Measurements from ENCODE around the gene CCDC80. TPM values are rescaled to one million over a fixed set of nuclear protein-coding genes. Genes with fewer than 3 reads are reported as not detected.

Gene CCDC80
- polyA plus RNA-seq, 1 donor from 2014 or later = 0.14 TPM

- Mint-ChIP-seq H3K36me3 (peaks cover 1% of the 10 kb centered on the region), H3K4me1 (no peaks in the 10 kb centered on the region), H3K27me3 (no peaks in the 10 kb centered on the region), H3K27ac (peak overlapping the region in 1 of 3 donors; percentile 2), H3K9me3 (no peaks in the 10 kb centered on the region), H3K4me3 (no peak overlapping the region)
These were observed 11.5 kb downstream of the CCDC80 start for GRCh38 chr3:112629425-112629824.

- no peaks in the 10 kb centered on the region for H3K27me3 Mint-ChIP-seq
- no peak overlapping the region for H3K27ac Mint-ChIP-seq
- H3K4me1 Mint-ChIP-seq = no peaks in the 10 kb centered on the region
- H3K9me3 Mint-ChIP-seq = no peaks in the 10 kb centered on the region
- H3K4me3 Mint-ChIP-seq = no peak overlapping the region
- H3K36me3 Mint-ChIP-seq = peaks cover 3% of the 10 kb centered on the region
These were observed 12.9 kb downstream of the CCDC80 start for GRCh38 chr3:112627919-112628466.

GRCh38 chr3:112627419-112627818, 13.5 kb downstream of the CCDC80 start:
- Mint-ChIP-seq H3K36me3 (peaks cover 3% of the 10 kb centered on the region), H3K4me3 (no peak overlapping the region), H3K27ac (no peak overlapping the region), H3K27me3 (no peaks in the 10 kb centered on the region), H3K9me3 (no peaks in the 10 kb centered on the region), H3K4me1 (no peaks in the 10 kb centered on the region)

- no peak overlapping the region for H3K4me3 Mint-ChIP-seq
- H3K27me3 Mint-ChIP-seq = no peaks in the 10 kb centered on the region
- peaks cover 0 to 2% (median 0%) of the 10 kb centered on the region in 3 donors for H3K4me1 Mint-ChIP-seq
- peaks cover 4% of the 10 kb centered on the region for H3K36me3 Mint-ChIP-seq
- H3K9me3 Mint-ChIP-seq = peaks cover 0 to 2% (median 0%) of the 10 kb centered on the region in 3 donors
- H3K27ac Mint-ChIP-seq = no peak overlapping the region
These were observed 17.2 kb downstream of the CCDC80 start for GRCh38 chr3:112623717-112624116.

GRCh38 chr3:112623213-112623612, 17.7 kb downstream of the CCDC80 start:
- Mint-ChIP-seq H3K27ac (no peak overlapping the region), H3K9me3 (peaks cover 0 to 2% (median 0%) of the 10 kb centered on the region in 3 donors), H3K4me3 (no peak overlapping the region), H3K36me3 (peaks cover 4% of the 10 kb centered on the region), H3K4me1 (peaks cover 0 to 2% (median 0%) of the 10 kb centered on the region in 3 donors), H3K27me3 (no peaks in the 10 kb centered on the region)

GRCh38 chr3:112619295-112619694, 21.6 kb downstream of the CCDC80 start:
- H3K27me3 Mint-ChIP-seq = no peaks in the 10 kb centered on the region
- no peak overlapping the region for H3K27ac Mint-ChIP-seq
- peaks cover 0 to 2% (median 0%) of the 10 kb centered on the region in 3 donors for H3K4me1 Mint-ChIP-seq
- no peak overlapping the region for H3K4me3 Mint-ChIP-seq
- H3K36me3 Mint-ChIP-seq = peaks cover 4% of the 10 kb centered on the region
- peaks cover 0 to 2% (median 2%) of the 10 kb centered on the region in 3 donors for H3K9me3 Mint-ChIP-seq

GRCh38 chr3:112617285-112617684, 23.7 kb downstream of the CCDC80 start:
- Mint-ChIP-seq H3K4me1 (peaks cover 0 to 2% (median 0%) of the 10 kb centered on the region in 3 donors), H3K4me3 (no peak overlapping the region), H3K9me3 (peaks cover 0 to 2% (median 2%) of the 10 kb centered on the region in 3 donors), H3K36me3 (peaks cover 2% of the 10 kb centered on the region), H3K27me3 (no peaks in the 10 kb centered on the region), H3K27ac (no peak overlapping the region)

GRCh38 chr3:112615989-112616731, 24.8 kb downstream of the CCDC80 start:
- H3K4me1 Mint-ChIP-seq = peaks cover 0 to 1% (median 0%) of the 10 kb centered on the region in 3 donors
- no peaks in the 10 kb centered on the region for H3K27me3 Mint-ChIP-seq
- peaks cover 0 to 2% (median 2%) of the 10 kb centered on the region in 3 donors for H3K9me3 Mint-ChIP-seq
- no peak overlapping the region for H3K27ac Mint-ChIP-seq
- H3K36me3 Mint-ChIP-seq = peaks cover 2% of the 10 kb centered on the region
- H3K4me3 Mint-ChIP-seq = no peak overlapping the region

DNA sequence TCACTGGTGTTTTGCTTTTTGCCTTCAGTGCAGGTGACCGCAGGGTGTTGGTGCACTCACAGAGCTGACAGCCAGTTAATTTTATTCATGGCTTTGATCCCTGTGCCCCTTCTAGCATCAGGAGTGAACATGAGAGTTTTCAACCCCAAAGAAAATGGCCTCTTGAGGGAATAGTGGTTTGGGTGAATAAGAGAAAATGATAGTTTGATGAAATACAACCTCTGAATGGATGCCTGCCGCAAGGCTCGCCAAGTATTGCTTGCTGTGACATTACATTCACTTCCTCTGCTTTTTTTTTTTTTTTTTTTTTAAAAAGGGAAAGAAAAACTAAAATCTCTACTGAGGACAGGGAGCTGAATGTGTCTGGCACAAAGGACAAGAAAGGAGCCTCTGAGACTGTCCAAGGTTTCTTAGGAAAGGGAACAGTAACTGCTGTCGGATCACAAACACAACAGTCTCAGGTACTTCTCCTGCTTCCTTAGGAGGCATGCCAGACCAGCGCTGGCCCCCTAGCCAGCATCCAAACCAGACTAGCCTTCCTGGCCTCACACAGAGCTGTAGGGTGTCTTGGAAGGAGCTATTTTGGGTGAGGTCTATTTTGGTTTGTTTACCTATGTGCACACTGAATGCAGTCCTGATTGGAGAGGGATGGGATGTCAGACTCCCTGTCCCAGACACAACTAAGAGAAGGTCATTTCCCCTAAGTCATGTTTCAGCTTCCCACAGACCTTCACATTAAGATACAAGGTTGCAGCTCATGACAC, 29.0 kb downstream of the CCDC80 start:
- no peak overlapping the region for H3K27ac Mint-ChIP-seq
- H3K9me3 Mint-ChIP-seq = no peaks in the 10 kb centered on the region
- no peaks in the 10 kb centered on the region for H3K4me1 Mint-ChIP-seq
- no peak overlapping the region for H3K4me3 Mint-ChIP-seq
- peaks cover 2% of the 10 kb centered on the region for H3K36me3 Mint-ChIP-seq
- H3K27me3 Mint-ChIP-seq = no peaks in the 10 kb centered on the region

DNA sequence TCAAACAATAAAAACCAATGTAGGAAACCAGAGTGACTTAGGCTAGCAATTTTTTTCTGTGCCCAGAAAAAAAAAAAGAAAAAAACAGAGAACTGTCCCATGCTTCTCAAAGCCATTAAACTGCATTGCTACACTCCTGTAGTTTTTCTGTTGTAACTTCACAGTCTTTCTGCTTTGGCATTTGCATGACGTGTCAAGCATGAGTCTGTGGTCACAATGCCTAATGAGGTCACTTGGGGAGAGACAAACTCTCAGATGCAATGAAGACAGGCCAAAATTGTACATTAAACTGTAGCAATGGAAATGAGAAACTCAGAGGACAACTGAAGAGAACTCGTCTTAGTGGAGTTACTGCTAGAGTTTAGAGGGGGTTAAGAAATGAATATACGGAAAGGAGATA, 30.8 kb downstream of the CCDC80 start:
- H3K4me1 Mint-ChIP-seq = no peaks in the 10 kb centered on the region
- H3K36me3 Mint-ChIP-seq = peaks cover 2% of the 10 kb centered on the region
- H3K27me3 Mint-ChIP-seq = no peaks in the 10 kb centered on the region
- H3K27ac Mint-ChIP-seq = no peak overlapping the region
- no peaks in the 10 kb centered on the region for H3K9me3 Mint-ChIP-seq
- H3K4me3 Mint-ChIP-seq = no peak overlapping the region

GRCh38 chr3:112607863-112608262, 33.1 kb downstream of the CCDC80 start:
- Mint-ChIP-seq H3K4me1 (no peaks in the 10 kb centered on the region), H3K36me3 (peaks cover 2% of the 10 kb centered on the region), H3K27me3 (no peaks in the 10 kb centered on the region), H3K9me3 (no peaks in the 10 kb centered on the region), H3K4me3 (no peak overlapping the region), H3K27ac (no peak overlapping the region)

- Mint-ChIP-seq H3K27ac (no peak overlapping the region), H3K4me3 (no peak overlapping the region), H3K27me3 (no peaks in the 10 kb centered on the region), H3K4me1 (peaks cover 0 to 5% (median 3%) of the 10 kb centered on the region in 3 donors), H3K9me3 (no peaks in the 10 kb centered on the region), H3K36me3 (peaks cover 2% of the 10 kb centered on the region)
These were observed 34.8 kb downstream of the CCDC80 start for GRCh38 chr3:112606098-112606497.

GRCh38 chr3:112605285-112605684, 35.7 kb downstream of the CCDC80 start:
- Mint-ChIP-seq H3K27ac (no peak overlapping the region), H3K36me3 (peaks cover under 1% of the 10 kb centered on the region), H3K27me3 (no peaks in the 10 kb centered on the region), H3K9me3 (no peaks in the 10 kb centered on the region), H3K4me1 (peaks cover 0 to 5% (median 3%) of the 10 kb centered on the region in 3 donors), H3K4me3 (no peak overlapping the region)

GRCh38 chr3:112604536-112604935, 36.4 kb downstream of the CCDC80 start:
- peaks cover 0 to 5% (median 3%) of the 10 kb centered on the region in 3 donors for H3K4me1 Mint-ChIP-seq
- no peaks in the 10 kb centered on the region for H3K27me3 Mint-ChIP-seq
- no peak overlapping the region for H3K4me3 Mint-ChIP-seq
- no peaks in the 10 kb centered on the region for H3K36me3 Mint-ChIP-seq
- H3K27ac Mint-ChIP-seq = no peak overlapping the region
- no peaks in the 10 kb centered on the region for H3K9me3 Mint-ChIP-seq

- Mint-ChIP-seq H3K9me3 (no peaks in the 10 kb centered on the region), H3K36me3 (no peaks in the 10 kb centered on the region), H3K4me3 (no peak overlapping the region), H3K27me3 (no peaks in the 10 kb centered on the region), H3K4me1 (peaks cover 0 to 5% (median 3%) of the 10 kb centered on the region in 3 donors), H3K27ac (no peak overlapping the region)
These were observed 38.6 kb downstream of the CCDC80 start for GRCh38 chr3:112602217-112602838.
